Epithelial cell of prostate (primary cell): ENCODE results near the gene LAD1.
A peak's percentile ranks its signal among the peaks of the same experiment; 100 is the strongest.

Experiments used
- DNase-seq: peaks from one replicate; pipeline ENCODE4 v3.0.0-alpha.2; 2011; ENCODE audit warnings: low read depth, low spot score
- H3K27ac ChIP-seq: fragments of 450-650 bp; 2 replicates; pipeline ENCODE4 v1.5.1; 2017; ENCODE audit warnings: mild to moderate bottlenecking

LAD1 gene

GRCh38 chr1:201395936-201396335 is 3.2 kb downstream of the LAD1 start:
- peak overlapping the region; percentile 99 for H3K27ac ChIP-seq
- DNase-seq, result no peak

- DNase-seq, result no peak
- peak overlapping the region; percentile 99 for H3K27ac ChIP-seq
These were observed 4.5 kb downstream of the LAD1 start for GRCh38 chr1:201394591-201394990.

GRCh38 chr1:201393076-201393475 is 6.0 kb downstream of the LAD1 start:
- DNase-seq, result no peak
- H3K27ac ChIP-seq, result no peak overlapping the region

GRCh38 chr1:201391651-201392511 is 7.2 kb downstream of the LAD1 start:
- H3K27ac ChIP-seq, result peak overlapping the region; percentile 12
- DNase-seq, result no peak

- DNase-seq, result no peak
- peak overlapping the region; percentile 12 for H3K27ac ChIP-seq
These were observed 7.9 kb downstream of the LAD1 start for GRCh38 chr1:201391225-201391624.

- no peak for DNase-seq
- peak overlapping the region; percentile 6 for H3K27ac ChIP-seq
These were observed 10.1 kb downstream of the LAD1 start for GRCh38 chr1:201389051-201389450.

- peak overlapping the region; percentile 87 for H3K27ac ChIP-seq
- DNase-seq, result no peak
These were observed 12.9 kb downstream of the LAD1 start for GRCh38 chr1:201386208-201386607.

- peak overlapping the region; percentile 87 for H3K27ac ChIP-seq
- DNase-seq, result no peak
These were observed 13.7 kb downstream of the LAD1 start for GRCh38 chr1:201385299-201385891.

- peak overlapping the region; percentile 87 for H3K27ac ChIP-seq
- DNase-seq, result no peak
These were observed 14.7 kb downstream of the LAD1 start for GRCh38 chr1:201384406-201384782.

- H3K27ac ChIP-seq, result peak overlapping the region; percentile 87
- peak; percentile 40 for DNase-seq
These were observed 15.3 kb downstream of the LAD1 start for GRCh38 chr1:201383647-201384405.

- no peak for DNase-seq
- peak overlapping the region; percentile 23 for H3K27ac ChIP-seq
These were observed 18.0 kb downstream of the LAD1 start for GRCh38 chr1:201381130-201381529.

- no peak for DNase-seq
These were observed 19.3 kb downstream of the LAD1 start for GRCh38 chr1:201379733-201380242.

GRCh38 chr1:201378804-201379203 is 20.3 kb downstream of the LAD1 start:
- H3K27ac ChIP-seq, result no peak overlapping the region
- no peak for DNase-seq

More at GRCh38 chr1:201379733-201380242, 19.3 kb downstream of the LAD1 start:
- H3K27ac ChIP-seq, result peak overlapping the region; percentile 21

GRCh38 chr1:201377611-201378092 is 21.5 kb downstream of the LAD1 start, which contains the start of gene TNNT2:
Gene TNNT2, minus strand, starts transcription at chr1:201377680. Its CDS starts 4,426 bp downstream, at chr1:201373254.
- no peak for DNase-seq
- no peak within 1 kb of the TSS for H3K27ac ChIP-seq

- H3K27ac ChIP-seq, result no peak overlapping the region
- DNase-seq, result no peak
These were observed 22.4 kb downstream of the LAD1 start for GRCh38 chr1:201376464-201377374.

GRCh38 chr1:201376107-201376463 is 23.0 kb downstream of the LAD1 start:
- no peak overlapping the region for H3K27ac ChIP-seq
- DNase-seq, result no peak

- no peak overlapping the region for H3K27ac ChIP-seq
- no peak for DNase-seq
These were observed 24.0 kb downstream of the LAD1 start for GRCh38 chr1:201375169-201375568.

GRCh38 chr1:201374364-201374763 is 24.8 kb downstream of the LAD1 start:
- H3K27ac ChIP-seq, result no peak overlapping the region
- DNase-seq, result no peak

GRCh38 chr1:201371792-201372191 is 27.3 kb downstream of the LAD1 start:
- DNase-seq, result no peak
- no peak overlapping the region for H3K27ac ChIP-seq

GRCh38 chr1:201371276-201371675 is 27.8 kb downstream of the LAD1 start:
- no peak for DNase-seq
- no peak overlapping the region for H3K27ac ChIP-seq
